Lung (tissue), 12 donors: ENCODE measurements around the gene CERCAM. TPM values are rescaled to one million over a fixed set of nuclear protein-coding genes. Genes with fewer than 3 reads are reported as not detected.

ENCODE experiments used
- ATAC-seq: fragments of 200-7000 bp; cut with Tn5 transposase; one replicate; pipeline ENCODE4 v1.9.1; 2020; ENCODE audit warnings: moderate number of reproducible peaks; ENCODE audit not compliant: insufficient read depth, low FRiP score
- DNase-seq, 3 donors: peaks; one replicate each; pipeline ENCODE4 v3.0.0-alpha.2; 2013 to 2017
- H3K27ac ChIP-seq, 2 donors: one replicate each; pipeline ENCODE4 v1.5.1; 2013; ENCODE audit warnings: mild to moderate bottlenecking in 2 of 2, moderate library complexity in 2 of 2, control low read depth in 1 of 2, inconsistent platforms in 1 of 2, low read depth in 1 of 2, low read length in 1 of 2
- H3K27me3 ChIP-seq, 3 donors: one replicate each; pipeline ENCODE4 v1.5.1; 2013; ENCODE audit warnings: low read length in 2 of 3; ENCODE audit not compliant: control insufficient read depth in 3 of 3, insufficient read depth in 3 of 3
- H3K36me3 ChIP-seq, 4 donors: one replicate each; pipeline ENCODE4 v1.5.1; 2013; ENCODE audit warnings: low read length in 4 of 4, mild to moderate bottlenecking in 1 of 4, moderate library complexity in 1 of 4; ENCODE audit not compliant: control insufficient read depth in 4 of 4, insufficient read depth in 4 of 4
- H3K4me1 ChIP-seq, 5 donors: one replicate each; pipeline ENCODE4 v1.5.1; 2013; ENCODE audit warnings: low read length in 5 of 5, mild to moderate bottlenecking in 2 of 5, moderate library complexity in 1 of 5; ENCODE audit not compliant: control insufficient read depth in 5 of 5, insufficient read depth in 5 of 5
- H3K4me3 ChIP-seq: one replicate; pipeline ENCODE4 v1.5.1; 2013; ENCODE audit warnings: mild to moderate bottlenecking, control low read depth, moderate library complexity
- H3K9ac ChIP-seq, 2 donors: one replicate each; pipeline ENCODE4 v1.5.1; 2013; ENCODE audit warnings: low read length in 2 of 2, control low read depth in 1 of 2; ENCODE audit not compliant: insufficient read depth in 1 of 2
- H3K9me3 ChIP-seq, 4 donors: one replicate each; pipeline ENCODE4 v1.5.1; 2013; ENCODE audit warnings: low read length in 3 of 4, mild to moderate bottlenecking in 1 of 4, moderate library complexity in 1 of 4; ENCODE audit not compliant: control insufficient read depth in 4 of 4, insufficient read depth in 3 of 4
- CTCF ChIP-seq: IDR thresholded peaks from 2 replicates; pipeline ENCODE4 v1.5.1; 2012; ENCODE audit warnings: mild to moderate bottlenecking; ENCODE audit errors: control extremely low read depth, extremely low read depth
- whole genome bisulfite sequencing, 2 donors: extraction: QIAGEN DNeasy Blood & Tissue Kit; methylation state at CpG; one replicate each; pipeline ENCODE4 v1.1.7; 2013; 5-methylcytosine and 5-hydroxymethylcytosine counted together
- polyA plus RNA-seq, 2 donors: library from polyadenylated mRNA; stranded (reverse); fragments of 200-250 nt; gene quantifications; one replicate each; pipeline ENCODE4 v1.2.1, GENCODE V29; 2013
- total RNA-seq, 2 donors: library from RNA; depleted of rRNA in 1 of 2; stranded (reverse); fragments of >200 nt in 1 of 2; gene quantifications; one replicate each; pipeline ENCODE4 v1.2.1, GENCODE V29; 2014 to 2021
- donor health status: control.
- donor health status: control.
- donor health status: Bipolar disorder and iron deficiency.
- donor health status: healthy.
- donor health status: DM: yes; HTN: yes; CAD: no.

CERCAM gene
- total and polyA plus RNA-seq, 4 donors: 6.0 to 27.5 (median 14.3) TPM

GRCh38 chr9:128372784-128373183 lies 47.9 kb upstream of the CERCAM start:
- 83 to 100% methylated on average over 1 of the region's 1 CpG for WGBS, 2 donors
- Histone ChIP-seq H3K4me3 (no peak overlapping the region), H3K27me3 (no peaks in the 10 kb centered on the region), H3K36me3 (peaks cover 2 to 16% (median 7%) of the 10 kb centered on the region in 4 donors), H3K27ac (peak overlapping the region in 1 of 2 donors; percentile 0), H3K9me3 (no peaks in the 10 kb centered on the region), H3K9ac (no peak overlapping the region), H3K4me1 (peaks cover 7 to 14% (median 12%) of the 10 kb centered on the region in 5 donors)
- DNase-seq (no peak), ATAC-seq (no peak)
- no peak for TF ChIP-seq CTCF

GRCh38 chr9:128374221-128374675 lies 46.4 kb upstream of the CERCAM start:
- ATAC-seq: no peak
- 89 to 93% methylated on average over 9 of the region's 9 CpGs for WGBS, 2 donors
- H3K9me3 ChIP-seq: no peaks in the 10 kb centered on the region

DNA sequence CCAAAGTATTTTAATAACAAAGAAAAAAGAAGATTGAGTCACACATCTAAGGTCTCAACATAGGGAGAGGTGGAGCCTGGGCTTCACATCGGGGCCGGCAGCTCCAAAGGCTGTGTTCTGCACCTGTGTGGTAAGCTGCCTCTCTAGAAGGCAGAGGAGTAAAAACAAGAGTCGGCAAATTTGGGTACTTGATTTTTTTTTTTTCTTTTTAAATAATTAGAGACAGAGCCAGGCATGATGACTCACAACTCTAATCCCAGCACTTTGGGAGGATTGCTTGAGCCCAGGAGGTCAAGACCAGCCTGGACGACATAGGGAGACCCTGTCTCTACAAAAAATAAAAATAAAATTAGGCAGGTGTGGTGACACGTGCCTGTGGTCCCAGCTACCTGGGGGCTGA lies 44.8 kb upstream of the CERCAM start:
- no peak for ATAC-seq
- H3K4me3 ChIP-seq: no peak overlapping the region
- no peak for TF ChIP-seq CTCF

More at GRCh38 chr9:128374221-128374675, 46.4 kb upstream of the CERCAM start:
- no peak for TF ChIP-seq CTCF
- peaks cover 7 to 14% (median 12%) of the 10 kb centered on the region in 5 donors for H3K4me1 ChIP-seq
- no peak overlapping the region for H3K9ac ChIP-seq
- peaks cover 4 to 21% (median 8%) of the 10 kb centered on the region in 4 donors for H3K36me3 ChIP-seq
- H3K27ac ChIP-seq: no peak overlapping the region
- no peak for DNase-seq
- H3K27me3 ChIP-seq: no peaks in the 10 kb centered on the region
- no peak overlapping the region for H3K4me3 ChIP-seq

DNA sequence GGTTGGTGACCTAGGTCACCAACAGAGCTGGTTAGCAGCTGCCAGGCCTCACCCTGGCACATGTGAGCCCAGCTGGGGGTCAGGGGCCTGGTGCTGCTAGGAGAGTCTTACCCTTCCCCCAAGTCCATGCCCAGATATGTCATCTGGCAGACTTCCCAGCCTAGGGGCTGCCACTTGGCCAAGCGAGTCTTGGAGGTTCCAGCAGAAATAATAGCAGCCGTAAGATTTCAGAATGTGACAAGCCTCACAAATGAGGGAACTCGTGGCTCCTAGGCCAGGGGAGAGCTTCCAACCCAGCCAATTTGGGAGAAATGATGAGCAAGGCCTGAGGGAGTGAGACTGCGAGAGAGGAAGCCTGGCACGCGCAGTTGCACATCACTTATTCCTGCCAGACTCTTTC lies 38.4 kb upstream of the CERCAM start:
- Histone ChIP-seq H3K9ac (peak overlapping the region in 1 of 2 donors; percentile 23), H3K9me3 (no peaks in the 10 kb centered on the region), H3K27ac (no peak overlapping the region), H3K4me3 (no peak overlapping the region), H3K36me3 (peaks cover 4 to 47% (median 4%) of the 10 kb centered on the region in 4 donors), H3K4me1 (peaks cover 0 to 23% (median 12%) of the 10 kb centered on the region in 5 donors), H3K27me3 (no peaks in the 10 kb centered on the region)
- peak; percentile 61 to 69 (median 68) for DNase-seq
- 79 to 85% methylated on average over 6 of the region's 6 CpGs for WGBS, 2 donors
- ATAC-seq: no peak
- TF ChIP-seq CTCF: no peak

More for the DNA sequence above, 44.8 kb upstream of the CERCAM start:
- H3K9ac ChIP-seq: no peak overlapping the region
- peaks cover 4 to 24% (median 8%) of the 10 kb centered on the region in 4 donors for H3K36me3 ChIP-seq
- no peak for DNase-seq
- H3K9me3 ChIP-seq: no peaks in the 10 kb centered on the region
- WGBS, 2 donors: 91 to 94% methylated on average over 5 of the region's 5 CpGs
- peaks cover 7 to 8% (median 7%) of the 10 kb centered on the region in 5 donors for H3K4me1 ChIP-seq
- no peaks in the 10 kb centered on the region for H3K27me3 ChIP-seq
- no peak overlapping the region for H3K27ac ChIP-seq
